T-cell (primary cell): ENCODE measurements around the gene UMAD1. TPM values are rescaled to one million over a fixed set of nuclear protein-coding genes. Genes with fewer than 3 reads are reported as not detected.

ENCODE experiments used
- ATAC-seq, 4 experiments: fragments of 200-7000 bp in 3 of 4; fragments of 150-1000 bp in 1 of 4; cut with Tn5 transposase; replicated peaks in 1 of 4; 1 replicate in 3 of 4; 2 replicates in 1 of 4; pipeline ENCODE4 v1.10.0; 2021; ENCODE audit warnings: moderate library complexity in 3 of 4, mild to moderate bottlenecking in 2 of 4, moderate number of reproducible peaks in 1 of 4
- CTCF ChIA-PET, 2 donors: fragments of 300-600 bp; sonication (Branson Sonifier 250); formaldehyde crosslinking; loops; one replicate each; lab custom pipeline; 2022; ENCODE audit warnings: antibody characterized with exemption in 2 of 2; lab: Charles Lee
- POLR2A ChIA-PET, 2 donors: fragments of 300-600 bp; sonication (Branson Sonifier 250); formaldehyde crosslinking; loops; one replicate each; lab custom pipeline; 2022; ENCODE audit warnings: antibody characterized with exemption in 2 of 2; lab: Charles Lee
- DNase-seq, 35 experiments: peaks; one replicate each; pipeline versions ENCODE4 v3.0.0 to v3.0.0-alpha.2; 2013 to 2023
- H3K27ac ChIP-seq: one replicate; pipeline ENCODE4 v1.5.1; 2013; ENCODE audit warnings: low read length
- H3K27me3 ChIP-seq, 2 experiments: replicated peaks in 1 of 2; 1 replicate in 1 of 2; 2 replicates in 1 of 2; pipeline versions ENCODE4 v1.6.1 to v1.7.0; 2013; ENCODE audit warnings: low read length in 1 of 2, mixed read lengths in 1 of 2; ENCODE audit not compliant: control insufficient read depth in 2 of 2, insufficient read depth in 2 of 2; ENCODE audit errors: extremely low read depth in 1 of 2
- H3K36me3 ChIP-seq, 2 donors: 1 replicate in 1 of 2; 2 replicates in 1 of 2; pipeline versions ENCODE4 v1.6.1 to v1.7.0; 2013; ENCODE audit warnings: low read length in 1 of 2; ENCODE audit not compliant: control insufficient read depth in 2 of 2, insufficient read depth in 1 of 2; ENCODE audit errors: extremely low read depth in 1 of 2
- H3K4me1 ChIP-seq, 2 experiments: 1 replicate in 1 of 2; 2 replicates in 1 of 2; pipeline versions ENCODE4 v1.6.1 to v1.7.0; 2013; ENCODE audit warnings: low read length in 2 of 2, mixed read lengths in 1 of 2; ENCODE audit not compliant: insufficient read depth in 2 of 2, control insufficient read depth in 1 of 2; ENCODE audit errors: extremely low read depth in 1 of 2
- H3K4me3 ChIP-seq, 2 donors: 1 replicate in 1 of 2; 2 replicates in 1 of 2; pipeline versions ENCODE4 v1.5.1 to v1.7.0; 2013; ENCODE audit warnings: mild to moderate bottlenecking in 2 of 2, low read length in 1 of 2, moderate library complexity in 1 of 2; ENCODE audit not compliant: control insufficient read depth in 1 of 2; ENCODE audit errors: extremely low read depth in 1 of 2
- H3K9me3 ChIP-seq: 2 replicates; pipeline ENCODE4 v1.7.0; 2013
- H3K27ac Mint-ChIP-seq, 2 donors: one replicate each; pipeline ENCODE4 v1.8.0; 2020 to 2021; ENCODE audit warnings: mild to moderate bottlenecking in 2 of 2, mixed read lengths in 2 of 2
- H3K27me3 Mint-ChIP-seq, 2 donors: one replicate each; pipeline ENCODE4 v1.8.0; 2021 to 2022; ENCODE audit warnings: mixed read lengths in 2 of 2
- H3K36me3 Mint-ChIP-seq: one replicate; pipeline ENCODE4 v1.8.0; 2021; ENCODE audit warnings: mixed read lengths
- H3K4me1 Mint-ChIP-seq, 3 donors: one replicate each; pipeline ENCODE4 v1.8.0; 2020 to 2022; ENCODE audit warnings: mixed read lengths in 3 of 3, mild to moderate bottlenecking in 1 of 3
- H3K4me3 Mint-ChIP-seq, 3 donors: one replicate each; pipeline ENCODE4 v1.8.0; 2020 to 2022; ENCODE audit warnings: mild to moderate bottlenecking in 3 of 3, mixed read lengths in 3 of 3, moderate library complexity in 3 of 3
- H3K9me3 Mint-ChIP-seq, 3 donors: one replicate each; pipeline ENCODE4 v1.8.0; 2020 to 2022; ENCODE audit warnings: mixed read lengths in 3 of 3
- WGBS: methylation state at CpG from one replicate; pipeline ENCODE4 v1.1.5; 2013; ENCODE audit warnings: missing lambda C conversion rate; ENCODE audit not compliant: insufficient coverage; 5-methylcytosine and 5-hydroxymethylcytosine counted together
- total RNA-seq, 35 experiments: library from RNA in 6 of 35; stranded (reverse) in 6 of 35; fragments of 120-200 nt in 1 of 35; gene quantifications; one replicate each; pipeline versions ENCODE4 v1.2.1 to v1.2.4 and lab custom pipeline; 2013 to 2026

The UMAD1 gene
- total RNA-seq, 5 donors from 2014 or later (not counting 1 experiment from before 2014, with no cell fraction given) = 13.8 to 19.8 (median 16.6) TPM

DNA sequence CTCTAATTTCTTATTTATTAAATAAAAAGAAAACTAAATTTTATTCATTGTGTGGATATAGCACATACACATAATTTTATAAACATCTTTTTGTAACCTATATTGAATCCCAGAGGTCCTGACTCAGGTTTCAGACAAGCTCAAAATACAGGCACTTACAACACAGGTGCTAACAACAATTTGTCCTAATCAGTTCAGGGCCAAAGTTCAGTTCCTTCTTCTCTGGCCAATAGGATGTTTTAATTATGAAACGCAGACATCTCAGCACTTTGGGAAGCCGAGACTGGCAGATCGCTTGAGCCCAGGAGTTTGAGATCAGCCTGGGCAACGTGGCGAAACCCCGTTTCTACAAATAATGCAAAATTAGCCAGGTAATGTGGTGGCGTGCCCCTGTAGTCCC, 62.9 kb downstream of the UMAD1 start:
- Histone ChIP-seq H3K4me1 (no peaks in the 10 kb centered on the region), H3K9me3 (no peaks in the 10 kb centered on the region), H3K27me3 (no peaks in the 10 kb centered on the region), H3K4me3 (no peak overlapping the region), H3K36me3 (no peaks in the 10 kb centered on the region), H3K27ac (no peak overlapping the region)
- ATAC-seq (no peak), DNase-seq (no peak)
- Mint-ChIP-seq H3K9me3 (no peaks in the 10 kb centered on the region), H3K4me1 (peaks cover 27 to 36% (median 33%) of the 10 kb centered on the region in 3 donors), H3K36me3 (peaks cover 17% of the 10 kb centered on the region), H3K4me3 (no peak overlapping the region), H3K27ac (no peak overlapping the region), H3K27me3 (no peaks in the 10 kb centered on the region)
- POLR2A ChIA-PET = no interaction called here
- 96% methylated on average over 7 of the region's 7 CpGs for whole genome bisulfite sequencing
- CTCF ChIA-PET = no interaction called here

DNA sequence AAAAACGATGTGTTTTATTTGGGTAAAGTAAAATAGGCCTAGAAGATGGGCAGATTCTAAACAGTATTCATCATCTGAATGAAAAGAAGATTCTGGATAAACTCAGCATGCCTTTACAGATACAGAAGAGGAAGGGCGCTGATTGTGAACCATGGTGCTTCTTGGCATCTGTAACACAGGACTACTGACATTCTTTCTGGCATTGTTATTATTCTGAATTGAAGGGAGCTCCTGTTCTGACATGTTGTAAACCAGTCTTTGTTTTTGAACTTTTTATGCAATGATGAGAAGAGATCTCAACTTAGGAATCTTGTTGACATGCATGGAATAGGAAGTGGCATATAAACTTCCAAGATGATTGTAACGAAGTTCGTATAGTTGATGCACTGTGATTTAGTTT, 64.3 kb downstream of the UMAD1 start:
- Histone ChIP-seq H3K27me3 (no peaks in the 10 kb centered on the region), H3K27ac (no peak overlapping the region), H3K36me3 (no peaks in the 10 kb centered on the region), H3K9me3 (no peaks in the 10 kb centered on the region), H3K4me3 (no peak overlapping the region), H3K4me1 (peaks cover 0 to 4% of the 10 kb centered on the region in 2 experiments)
- no peak for DNase-seq
- H3K27ac Mint-ChIP-seq = no peak overlapping the region
- H3K4me1 Mint-ChIP-seq = peaks cover 32 to 37% (median 35%) of the 10 kb centered on the region in 3 donors
- POLR2A ChIA-PET = interaction anchor here in 1 of 2 donors (0.6 kb wide), 1 partner anchor 1276 kb away, joined by 4 read pairs; no protein-coding TSS in a partner anchor
- WGBS = 100% methylated on average over 1 of the region's 4 CpGs
- CTCF ChIA-PET = interaction anchor here in 1 of 2 donors (0.6 kb wide), 1 partner anchor 683 kb away, joined by 4 read pairs; no protein-coding TSS in a partner anchor
- H3K4me3 Mint-ChIP-seq = no peak overlapping the region
- no peaks in the 10 kb centered on the region for H3K27me3 Mint-ChIP-seq
- no peak for ATAC-seq
- no peaks in the 10 kb centered on the region for H3K9me3 Mint-ChIP-seq
- peaks cover 19% of the 10 kb centered on the region for H3K36me3 Mint-ChIP-seq

DNA sequence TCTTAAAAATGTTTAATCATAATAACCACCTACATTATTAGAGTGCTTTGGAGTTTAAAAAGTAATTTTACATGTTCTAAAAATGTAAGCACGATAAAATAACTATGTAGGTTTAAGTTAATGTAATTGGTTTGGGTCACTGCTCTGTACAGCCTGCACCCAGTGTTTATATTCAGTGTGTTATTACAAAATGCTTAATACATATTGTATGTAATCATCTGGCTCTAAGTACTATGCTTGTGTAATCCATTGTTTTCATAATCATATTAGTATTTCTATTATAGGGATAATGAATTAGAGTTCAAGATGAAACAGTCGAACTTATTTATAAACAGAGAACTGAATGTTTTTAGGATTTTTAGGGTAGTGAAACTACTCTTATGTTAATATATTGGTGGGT, 64.8 kb downstream of the UMAD1 start:
- no peaks in the 10 kb centered on the region for H3K9me3 ChIP-seq
- no peaks in the 10 kb centered on the region for H3K27me3 ChIP-seq
- no peak overlapping the region for H3K27ac Mint-ChIP-seq
- H3K4me3 ChIP-seq = no peak overlapping the region
- POLR2A ChIA-PET = no interaction called here
- no peak overlapping the region for H3K4me3 Mint-ChIP-seq
- no peaks in the 10 kb centered on the region for H3K9me3 Mint-ChIP-seq
- H3K36me3 ChIP-seq = no peaks in the 10 kb centered on the region
- CTCF ChIA-PET = no interaction called here
- ATAC-seq (no peak), DNase-seq (no peak)
- no peaks in the 10 kb centered on the region for H3K27me3 Mint-ChIP-seq
- H3K4me1 ChIP-seq = peaks cover 0 to 4% of the 10 kb centered on the region in 2 experiments
- H3K36me3 Mint-ChIP-seq = peaks cover 23% of the 10 kb centered on the region
- H3K4me1 Mint-ChIP-seq = peaks cover 28 to 37% (median 36%) of the 10 kb centered on the region in 3 donors
- no peak overlapping the region for H3K27ac ChIP-seq
- no CpG with 5 or more reads among the region's 2 CpGs for WGBS

DNA sequence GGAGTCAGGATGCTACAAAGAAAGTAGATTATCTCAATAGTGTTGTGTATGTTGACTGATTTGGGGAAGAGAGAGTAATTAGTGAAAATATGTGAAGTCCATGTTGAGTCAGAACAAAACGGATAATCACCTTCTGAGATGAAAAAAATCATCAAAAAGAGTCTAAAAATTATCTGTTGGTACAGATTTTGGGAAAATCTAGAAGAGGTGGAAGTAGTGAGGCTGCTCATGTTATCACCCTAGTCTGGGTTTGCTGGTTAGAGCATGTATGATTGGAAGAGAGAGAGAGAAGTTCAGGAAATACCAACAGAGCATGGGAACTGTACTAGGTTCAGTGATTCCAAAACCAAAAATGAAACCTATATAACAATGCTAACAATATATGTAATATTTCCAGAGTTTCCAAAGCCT, 65.6 kb downstream of the UMAD1 start:
- Mint-ChIP-seq H3K4me1 (peaks cover 25 to 34% (median 32%) of the 10 kb centered on the region in 3 donors), H3K4me3 (no peak overlapping the region), H3K9me3 (no peaks in the 10 kb centered on the region), H3K27ac (no peak overlapping the region), H3K36me3 (peaks cover 28% of the 10 kb centered on the region), H3K27me3 (no peaks in the 10 kb centered on the region)
- no peak overlapping the region for H3K27ac ChIP-seq
- WGBS = 80% methylated on average over 1 of the region's 1 CpG
- CTCF ChIA-PET = no interaction called here
- DNase-seq (no peak), ATAC-seq (no peak)
- no peaks in the 10 kb centered on the region for H3K36me3 ChIP-seq
- H3K4me1 ChIP-seq = peaks cover 0 to 4% of the 10 kb centered on the region in 2 experiments
- POLR2A ChIA-PET = no interaction called here
- H3K9me3 ChIP-seq = no peaks in the 10 kb centered on the region
- H3K4me3 ChIP-seq = no peak overlapping the region
- no peaks in the 10 kb centered on the region for H3K27me3 ChIP-seq

DNA sequence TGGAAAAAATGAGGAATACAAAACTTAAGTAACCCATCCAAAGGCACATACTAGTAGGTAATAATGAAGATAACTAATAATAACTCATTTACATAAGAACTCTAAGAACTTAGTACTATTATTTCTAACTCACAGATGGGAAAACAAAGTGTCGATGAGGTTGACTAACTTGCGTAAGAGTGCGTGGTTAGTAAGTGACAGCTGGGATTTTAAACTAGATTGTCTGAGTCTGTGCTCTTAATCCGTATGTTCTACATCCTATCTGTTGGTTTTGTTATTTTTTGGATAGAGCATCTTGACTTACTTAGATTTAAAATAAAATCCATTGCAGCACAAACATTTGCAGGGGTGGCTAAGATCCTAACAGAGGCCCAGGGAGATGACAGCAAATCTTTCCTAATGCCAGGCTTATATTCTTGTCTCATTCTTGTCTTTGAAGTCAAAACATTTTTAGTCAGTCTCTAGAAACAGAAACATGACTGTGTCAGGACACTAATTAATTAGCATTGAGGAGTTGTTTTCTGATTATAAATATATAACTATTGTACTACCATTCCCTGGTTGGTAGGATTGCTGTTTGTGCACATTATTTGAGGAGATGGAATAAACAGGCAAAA, 66.1 kb downstream of the UMAD1 start:
- H3K4me1 ChIP-seq = peaks cover 0 to 4% of the 10 kb centered on the region in 2 experiments
- no CpG with 5 or more reads among the region's 4 CpGs for WGBS
- H3K36me3 Mint-ChIP-seq = peaks cover 29% of the 10 kb centered on the region
- no peaks in the 10 kb centered on the region for H3K27me3 Mint-ChIP-seq
- H3K9me3 Mint-ChIP-seq = no peaks in the 10 kb centered on the region
- no peak overlapping the region for H3K4me3 Mint-ChIP-seq
- no peaks in the 10 kb centered on the region for H3K36me3 ChIP-seq
- H3K4me3 ChIP-seq = no peak overlapping the region
- no peaks in the 10 kb centered on the region for H3K9me3 ChIP-seq
- POLR2A ChIA-PET = interaction anchor here in 1 of 2 donors (0.7 kb wide), 1 partner anchor 66 kb away, joined by 3 read pairs; no protein-coding TSS in a partner anchor
- no peak overlapping the region for H3K27ac ChIP-seq
- ATAC-seq (no peak), DNase-seq (no peak)
- CTCF ChIA-PET = no interaction called here
- no peak overlapping the region for H3K27ac Mint-ChIP-seq
- no peaks in the 10 kb centered on the region for H3K27me3 ChIP-seq
- H3K4me1 Mint-ChIP-seq = peaks cover 25 to 32% (median 31%) of the 10 kb centered on the region in 3 donors

DNA sequence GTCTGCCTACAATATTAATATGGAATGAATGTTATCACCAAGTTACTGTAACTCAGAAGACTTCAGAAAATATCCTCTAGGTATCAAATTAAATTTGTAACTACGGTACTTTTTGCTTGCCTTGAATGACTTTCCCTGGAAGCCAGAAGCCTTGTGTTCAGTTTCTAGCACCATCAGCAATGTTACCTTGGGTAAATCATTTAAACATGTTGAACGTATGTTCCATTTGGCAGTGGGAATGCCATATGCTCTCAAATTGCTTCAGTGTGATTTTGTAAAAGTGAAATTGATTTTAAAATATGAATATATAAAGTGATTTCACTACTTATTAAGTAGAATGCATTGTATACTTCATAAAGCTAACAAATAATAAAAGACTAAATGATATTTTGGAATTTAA, 66.7 kb downstream of the UMAD1 start:
- DNase-seq = no peak
- Mint-ChIP-seq H3K36me3 (peaks cover 29% of the 10 kb centered on the region), H3K9me3 (no peaks in the 10 kb centered on the region), H3K27ac (no peak overlapping the region), H3K27me3 (no peaks in the 10 kb centered on the region), H3K4me3 (no peak overlapping the region), H3K4me1 (peaks cover 25 to 32% (median 32%) of the 10 kb centered on the region in 3 donors)
- H3K27me3 ChIP-seq = no peaks in the 10 kb centered on the region
- H3K9me3 ChIP-seq = no peaks in the 10 kb centered on the region
- ChIA-PET POLR2A (no interaction called here), CTCF (interaction anchor here in 1 of 2 donors (1.3 to 1.4 kb wide), 2 partner anchors 26 to 483 kb away, joined by 3 to 4 read pairs; no protein-coding TSS in a partner anchor)
- H3K4me1 ChIP-seq = peaks cover 0 to 4% of the 10 kb centered on the region in 2 experiments
- ATAC-seq = no peak
- H3K36me3 ChIP-seq = no peaks in the 10 kb centered on the region
- H3K4me3 ChIP-seq = no peak overlapping the region
- H3K27ac ChIP-seq = no peak overlapping the region
- WGBS = 100% methylated on average over 1 of the region's 2 CpGs
